Measurements from ENCODE around the gene MYD88.

Gene MYD88

GRCh38 chr3:38114052-38114874 lies 24.2 kb upstream of the MYD88 start:
- peak; percentile 14 for DNase-seq

GRCh38 chr3:38114875-38115644 lies 23.4 kb upstream of the MYD88 start:
- DNase-seq, result peak; percentile 7

- DNase-seq, result no peak
Observed at GRCh38 chr3:38115645-38116427, 22.6 kb upstream of the MYD88 start.

- DNase-seq, result peak; percentile 17
Observed at GRCh38 chr3:38116471-38117162, 21.8 kb upstream of the MYD88 start.

DNA sequence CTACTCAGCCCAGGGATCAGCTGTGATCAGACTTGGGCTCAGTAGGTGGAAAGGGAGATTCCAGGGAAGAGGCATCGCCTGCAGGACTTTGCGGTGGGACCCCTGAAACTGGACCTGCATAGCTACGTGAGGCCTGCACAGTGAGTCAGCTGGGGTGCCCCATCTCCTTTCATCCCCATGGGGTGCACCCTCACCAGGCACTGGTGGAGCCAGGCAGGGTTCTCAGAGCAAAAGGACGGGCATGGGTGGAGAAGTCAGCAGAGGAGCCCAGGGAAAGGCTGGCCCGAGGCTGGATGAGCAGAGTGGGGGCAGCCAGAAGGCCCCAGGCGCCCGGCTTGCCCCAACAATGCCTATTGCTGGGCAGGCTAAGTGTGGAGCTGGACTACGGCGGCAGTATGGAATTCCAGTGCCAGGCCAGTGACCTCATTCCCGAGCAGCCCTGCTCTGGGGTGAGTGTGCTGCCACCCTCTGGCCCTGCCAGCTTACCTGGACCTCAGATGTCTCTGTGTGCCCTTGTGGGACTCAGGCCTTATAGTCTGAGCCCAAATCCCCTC lies 21.2 kb upstream of the MYD88 start:
- no peak for DNase-seq

DNA sequence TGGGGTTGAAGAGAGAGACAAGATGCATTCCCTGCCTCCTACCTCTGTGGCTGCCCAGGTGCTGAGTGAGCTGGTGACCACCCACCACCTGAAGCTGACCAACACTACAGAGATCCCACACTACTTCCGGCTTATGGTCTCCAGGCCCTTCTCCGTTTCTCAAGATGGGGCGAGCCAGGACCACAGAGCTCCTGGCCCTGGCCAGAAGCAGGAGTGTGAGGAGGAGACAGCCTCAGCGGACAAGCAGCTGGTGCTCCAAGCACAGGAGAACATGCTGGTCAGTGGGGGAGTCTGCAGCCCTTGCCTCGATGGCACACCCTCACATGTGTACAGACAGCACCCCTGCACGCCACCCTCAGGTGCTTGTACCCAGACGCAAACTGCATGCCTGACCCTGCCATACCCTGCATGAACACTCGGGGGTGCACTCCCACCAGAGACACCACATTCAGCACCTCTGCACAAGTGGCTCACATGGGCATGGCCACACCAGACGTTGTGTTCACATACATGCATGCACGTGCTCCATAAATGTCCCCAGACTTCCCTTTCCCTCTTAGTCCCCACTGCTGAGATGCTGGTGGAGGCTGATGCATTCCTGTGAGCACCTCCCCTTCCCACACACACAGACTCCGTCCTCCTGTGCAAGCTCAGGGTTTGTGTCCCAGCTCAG lies 20.6 kb upstream of the MYD88 start:
- DNase-seq, result peak; percentile 73

DNA sequence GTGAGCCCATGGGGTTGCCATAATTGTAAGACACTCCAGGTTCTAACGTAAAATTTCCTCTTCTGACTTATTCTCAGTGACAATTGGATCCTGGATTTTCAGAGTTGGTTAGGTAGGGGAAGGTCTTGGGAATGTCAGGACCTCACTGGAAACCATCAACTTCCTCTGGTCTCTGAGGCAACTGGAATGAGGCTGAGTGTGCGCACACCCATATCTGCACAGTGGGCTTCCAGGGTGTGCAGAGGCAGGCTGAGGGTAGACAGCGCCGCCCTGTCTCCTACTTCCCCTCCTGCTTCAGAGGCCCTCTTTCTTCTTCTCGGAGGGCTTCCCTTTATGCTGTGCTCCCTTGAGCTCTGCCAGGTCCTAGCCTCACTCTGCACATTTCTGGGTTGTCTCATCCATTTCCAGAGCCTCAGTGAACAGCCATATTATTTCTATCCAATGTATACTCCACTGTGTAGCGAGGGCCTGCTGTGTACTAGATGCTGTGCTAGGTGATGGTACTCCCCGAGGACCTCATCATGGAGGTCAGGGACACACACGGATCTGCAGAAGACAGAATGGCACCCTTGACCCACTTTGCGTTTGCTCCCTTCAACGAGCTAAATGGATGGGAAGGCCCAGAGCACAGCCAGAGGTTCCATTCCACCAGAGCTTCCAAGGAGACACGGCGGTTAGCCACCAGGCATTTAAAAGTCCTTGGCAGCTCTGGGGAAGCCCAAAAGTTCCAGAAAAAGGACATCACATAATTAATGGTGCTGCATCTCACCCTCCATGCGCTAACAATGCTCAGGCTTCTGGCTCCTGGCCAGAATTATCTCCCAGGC lies 19.8 kb upstream of the MYD88 start:
- DNase-seq, result peak; percentile 11

DNA sequence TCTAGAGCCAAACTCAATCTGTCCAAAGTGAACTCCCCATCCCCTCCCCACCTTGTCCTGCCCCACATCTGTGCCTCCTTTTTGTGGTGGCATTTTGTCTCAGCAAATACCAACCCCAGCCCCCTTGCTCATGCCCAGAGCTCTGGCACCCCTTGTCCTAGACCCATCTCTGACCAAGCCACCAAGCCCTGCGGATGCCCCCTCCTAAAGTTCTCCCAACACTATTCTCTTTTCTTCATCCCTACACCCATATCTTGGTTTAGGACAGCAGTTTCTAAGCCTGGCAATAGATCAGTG lies 19.3 kb upstream of the MYD88 start:
- peak; percentile 8 for DNase-seq

- DNase-seq, result peak; percentile 6
Observed at GRCh38 chr3:38119821-38120692, 18.4 kb upstream of the MYD88 start.

DNA sequence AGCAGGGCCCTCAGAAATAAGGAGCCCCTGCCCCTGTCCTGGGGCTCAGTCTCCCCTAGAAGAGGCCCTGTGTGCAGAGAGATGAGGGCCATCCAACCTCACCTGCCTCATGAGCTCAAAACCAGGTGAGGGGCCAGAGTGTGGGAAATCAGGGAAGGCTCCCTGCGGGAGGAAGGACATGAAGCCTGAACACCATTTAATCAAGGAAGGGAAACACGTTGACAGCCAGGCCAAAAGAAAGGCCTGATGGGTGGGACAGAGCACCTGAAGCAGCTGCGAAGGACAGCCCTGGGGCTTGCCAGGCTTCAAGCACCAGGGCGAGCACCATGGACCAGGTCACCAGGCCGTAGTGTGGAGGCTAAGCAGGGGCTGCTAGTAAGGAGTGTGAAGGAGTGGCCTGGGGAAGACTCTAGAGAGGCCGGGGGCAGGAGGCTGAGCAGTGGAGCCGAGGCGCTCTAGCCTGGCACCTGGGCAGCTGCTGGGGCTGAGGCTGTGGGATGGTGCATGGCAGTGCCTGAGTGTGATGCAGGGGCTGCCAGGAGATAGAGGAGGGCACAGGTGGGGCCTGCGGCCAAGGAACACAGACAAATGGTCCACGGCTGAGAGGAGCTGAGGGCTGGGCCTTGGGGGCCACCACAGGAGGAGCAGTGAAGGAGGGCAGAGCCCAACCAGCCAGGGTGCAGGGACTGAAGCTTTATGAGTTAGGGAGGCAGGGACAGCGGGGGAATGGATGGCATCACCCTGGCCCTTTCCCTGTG lies 17.6 kb upstream of the MYD88 start:
- DNase-seq, result peak; percentile 10

DNA sequence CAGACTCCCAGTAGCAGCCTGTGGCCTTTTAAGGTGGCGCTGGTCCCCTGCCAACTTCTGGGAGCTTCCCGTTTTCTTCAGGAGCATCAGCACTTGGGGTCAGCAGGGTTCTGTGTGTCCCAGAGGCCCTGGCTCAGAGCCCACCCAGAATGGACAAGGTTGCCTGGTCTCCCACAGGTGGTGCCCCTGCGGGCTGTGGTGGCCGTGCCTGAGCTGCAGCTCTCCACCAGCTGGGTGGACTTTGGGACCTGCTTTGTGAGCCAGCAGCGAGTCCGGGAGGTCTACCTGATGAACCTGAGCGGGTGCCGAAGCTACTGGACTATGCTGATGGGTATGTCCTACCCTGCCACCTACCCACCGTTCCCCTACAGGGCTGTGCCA lies 17.0 kb upstream of the MYD88 start:
- DNase-seq, result peak; percentile 12

DNA sequence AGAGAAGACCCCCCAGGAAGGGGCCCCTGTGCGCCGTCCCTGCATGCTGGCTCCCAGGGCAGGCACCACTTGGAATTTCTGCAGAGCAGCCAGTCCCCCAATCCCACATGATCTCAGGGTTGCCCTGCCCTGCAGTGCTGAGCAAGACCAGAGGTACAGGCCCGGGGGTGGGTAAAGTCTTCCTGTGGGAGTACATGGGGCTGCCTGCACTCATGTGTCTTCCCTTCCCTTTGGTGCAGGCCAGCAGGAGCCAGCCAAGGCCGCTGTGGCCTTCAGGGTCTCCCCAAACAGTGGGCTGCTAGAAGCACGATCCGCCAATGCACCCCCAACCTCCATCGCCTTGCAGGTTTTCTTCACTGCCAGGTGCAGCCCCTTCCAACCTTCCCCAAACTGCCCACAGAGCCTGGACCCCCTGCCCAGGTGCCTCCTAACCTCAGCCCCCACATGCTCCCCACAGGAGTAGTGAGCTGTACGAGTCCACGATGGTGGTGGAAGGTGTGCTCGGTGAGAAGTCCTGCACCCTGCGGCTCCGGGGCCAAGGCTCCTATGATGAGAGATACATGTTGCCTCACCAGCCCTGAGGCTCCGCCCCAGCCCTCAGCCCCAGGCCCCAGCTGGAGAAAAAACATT lies 16.5 kb upstream of the MYD88 start:
- peak; percentile 10 for DNase-seq

- peak; percentile 6 for DNase-seq
Observed at GRCh38 chr3:38122712-38123290, 15.7 kb upstream of the MYD88 start.

DNA sequence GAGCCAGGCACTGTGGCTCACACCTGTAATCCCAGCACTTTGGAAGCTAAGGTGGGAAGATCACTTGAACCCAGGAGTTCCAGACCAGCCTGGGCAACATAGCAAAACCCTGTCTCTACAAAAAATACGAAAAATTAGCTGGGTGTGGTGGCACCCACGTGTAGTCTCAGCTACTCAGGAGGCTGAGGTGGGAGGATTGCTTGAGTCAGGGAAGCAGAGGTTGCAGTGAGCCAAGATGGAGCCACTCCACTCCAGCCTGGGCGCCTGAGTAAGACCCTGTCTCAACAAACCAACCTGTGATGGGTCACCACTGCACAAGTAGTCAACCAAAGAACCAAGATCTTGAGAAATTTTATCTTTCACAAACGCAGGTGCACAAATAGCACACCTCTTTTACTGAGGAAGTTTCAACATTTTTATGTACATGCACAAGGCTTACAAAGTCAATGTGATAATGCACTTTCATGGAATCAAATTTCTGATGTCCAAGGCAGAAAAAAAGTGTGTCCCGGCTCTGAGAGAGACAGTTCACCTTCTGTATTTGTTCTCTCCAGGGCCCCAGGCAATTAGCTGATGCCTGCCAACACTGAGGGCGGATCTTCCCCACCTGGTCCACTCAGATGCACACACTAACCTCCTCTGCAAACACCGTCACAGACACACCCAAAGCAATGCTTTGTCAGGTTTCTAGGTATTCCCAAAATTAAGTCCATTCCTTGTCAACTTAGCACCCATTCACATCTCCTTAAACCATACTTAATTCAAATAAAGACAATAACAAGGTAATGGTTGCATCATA lies 13.9 kb upstream of the MYD88 start:
- DNase-seq, result no peak

GRCh38 chr3:38125305-38126120 lies 12.9 kb upstream of the MYD88 start:
- no peak for DNase-seq

DNA sequence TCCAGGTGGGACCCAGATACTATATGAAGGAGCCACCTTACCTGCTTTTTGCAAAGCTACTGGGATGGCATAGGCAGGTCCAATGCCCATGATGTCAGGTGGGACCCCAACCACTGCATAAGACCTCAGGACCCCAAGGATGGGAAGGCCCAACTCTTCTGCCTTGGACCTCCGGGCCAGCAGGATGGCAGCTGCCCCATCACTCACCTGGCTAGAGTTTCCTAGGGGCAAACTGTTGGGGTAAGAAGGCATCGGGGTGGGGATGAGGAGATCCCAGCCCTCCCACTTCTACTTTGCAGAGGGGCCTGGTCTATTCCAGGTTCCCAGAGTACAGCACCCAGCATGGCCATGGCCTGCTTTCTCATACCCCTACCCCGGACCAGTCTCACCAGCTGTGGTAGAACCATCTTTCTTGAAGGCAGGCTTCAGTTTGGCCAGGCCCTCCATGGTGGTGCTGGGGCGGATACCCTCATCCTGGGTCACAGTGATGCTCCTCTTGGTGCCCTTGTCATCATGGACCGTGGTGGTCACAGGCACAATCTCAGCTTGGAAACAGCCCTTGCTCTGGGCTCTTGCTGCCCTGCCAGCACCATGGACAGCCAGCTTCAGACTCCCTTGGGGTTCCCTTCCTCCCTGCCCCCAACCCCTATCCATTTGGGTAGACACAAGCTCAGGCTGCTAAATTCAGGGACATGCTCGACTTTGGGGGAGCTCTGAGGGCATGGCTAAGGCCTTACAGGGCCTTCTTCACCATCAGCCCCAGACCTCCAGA lies 12.2 kb upstream of the MYD88 start:
- no peak for DNase-seq
